Activated CD4-positive, alpha-beta T cell treated with anti-CD3 and anti-CD28 coated beads, Interleukin-2, amount 50 U/mL, for 4 hours (primary cell): ENCODE measurements around the gene ENTPD1.
"Not testable (repeated sequence)": the region's sequence is repeated elsewhere in the genome, so short reads cannot be mapped to it uniquely, and the experiment has no call there.

Experiments used
- DNase-seq, 2 experiments: peaks; one replicate each; pipeline ENCODE4 v3.0.0-alpha.2; 2020

ENTPD1 gene

GRCh38 chr10:95759233-95759826 lies 3.4 kb downstream of the ENTPD1 start:
- no peak for DNase-seq

GRCh38 chr10:95761939-95762492 lies 6.1 kb downstream of the ENTPD1 start:
- no peak for DNase-seq

GRCh38 chr10:95767884-95768556 lies 12.1 kb downstream of the ENTPD1 start:
- DNase-seq: no peak

GRCh38 chr10:95770084-95770720 lies 14.2 kb downstream of the ENTPD1 start:
- DNase-seq: no peak

GRCh38 chr10:95773454-95773853 lies 17.5 kb downstream of the ENTPD1 start:
- not testable (repeated sequence) for DNase-seq

GRCh38 chr10:95777638-95778037 lies 21.7 kb downstream of the ENTPD1 start:
- DNase-seq: not testable (repeated sequence)

GRCh38 chr10:95782318-95782717 lies 26.4 kb downstream of the ENTPD1 start:
- DNase-seq: no peak

GRCh38 chr10:95783741-95784140 lies 27.8 kb downstream of the ENTPD1 start:
- DNase-seq: no peak

GRCh38 chr10:95784279-95784913 lies 28.4 kb downstream of the ENTPD1 start:
- no peak for DNase-seq

GRCh38 chr10:95785317-95785716 lies 29.4 kb downstream of the ENTPD1 start:
- no peak for DNase-seq

- DNase-seq: no peak
These were observed 30.1 kb downstream of the ENTPD1 start for GRCh38 chr10:95785942-95786669.

GRCh38 chr10:95787447-95787846 lies 31.5 kb downstream of the ENTPD1 start:
- DNase-seq: no peak

- DNase-seq: no peak
These were observed 32.9 kb downstream of the ENTPD1 start for GRCh38 chr10:95788830-95789229.

- DNase-seq: no peak
These were observed 33.9 kb downstream of the ENTPD1 start for GRCh38 chr10:95789902-95790301.

- DNase-seq: no peak
These were observed 35.0 kb downstream of the ENTPD1 start for GRCh38 chr10:95790982-95791381.

- DNase-seq: no peak
These were observed 35.5 kb downstream of the ENTPD1 start for GRCh38 chr10:95791425-95791979.

- DNase-seq: no peak
These were observed 36.3 kb downstream of the ENTPD1 start for GRCh38 chr10:95792211-95792780.

- no peak for DNase-seq
These were observed 36.9 kb downstream of the ENTPD1 start for GRCh38 chr10:95792874-95793285.

GRCh38 chr10:95793401-95794045 lies 37.6 kb downstream of the ENTPD1 start:
- no peak for DNase-seq

- DNase-seq: no peak
These were observed 38.2 kb downstream of the ENTPD1 start for GRCh38 chr10:95794195-95794594.

GRCh38 chr10:95795602-95796001 lies 39.6 kb downstream of the ENTPD1 start:
- DNase-seq: no peak

- DNase-seq: no peak
These were observed 40.5 kb downstream of the ENTPD1 start for GRCh38 chr10:95796504-95796903.
